ENCODE results near the gene SOX1.

SOX1 gene

DNA sequence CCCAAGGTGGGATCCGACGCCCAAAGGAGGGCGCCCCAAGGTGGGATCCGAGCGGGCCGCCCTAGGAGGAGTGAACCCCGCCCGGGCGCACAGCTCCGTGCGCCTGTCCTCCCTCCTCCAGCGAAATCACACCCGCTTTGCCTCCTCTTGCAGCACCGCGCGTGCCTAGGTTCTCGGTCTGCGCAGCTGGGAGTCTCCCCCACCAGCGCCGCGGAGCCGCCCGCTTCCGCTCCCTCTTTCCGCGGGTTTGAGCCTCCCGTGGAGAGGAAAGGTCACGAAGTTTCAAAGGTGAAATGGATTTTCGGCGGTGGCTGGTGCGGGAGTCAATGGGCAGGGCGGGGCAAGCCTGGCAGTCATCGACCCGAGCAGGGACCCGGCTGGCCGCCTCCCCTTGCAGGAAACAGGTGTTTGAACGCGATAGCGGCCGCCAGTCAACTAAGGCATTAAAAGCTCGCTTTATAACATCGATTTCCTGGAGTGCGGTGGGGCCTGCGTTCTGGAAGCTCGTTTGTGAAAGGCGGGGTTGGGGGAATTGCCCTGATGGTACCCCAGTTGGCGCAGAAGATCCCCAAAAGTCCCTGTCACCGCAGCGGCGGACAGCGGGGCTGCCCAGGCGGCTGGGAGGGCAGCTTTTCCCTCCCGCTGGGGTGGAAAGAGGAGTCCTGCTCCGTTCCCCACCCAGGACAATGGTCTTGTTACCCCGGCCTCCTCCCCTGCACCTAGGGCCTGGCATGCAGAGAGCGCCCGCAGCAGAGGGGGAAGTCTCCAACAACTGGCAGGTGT, 9.0 kb upstream of the SOX1 start:
- in situ Hi-C loops (cut with HindIII; ENCODE audit: low sequenced_read_pairs): no loop called here
- DNase-seq (ENCODE audit: low read depth): no peak
- TF ChIP-seq, protein P1, sequence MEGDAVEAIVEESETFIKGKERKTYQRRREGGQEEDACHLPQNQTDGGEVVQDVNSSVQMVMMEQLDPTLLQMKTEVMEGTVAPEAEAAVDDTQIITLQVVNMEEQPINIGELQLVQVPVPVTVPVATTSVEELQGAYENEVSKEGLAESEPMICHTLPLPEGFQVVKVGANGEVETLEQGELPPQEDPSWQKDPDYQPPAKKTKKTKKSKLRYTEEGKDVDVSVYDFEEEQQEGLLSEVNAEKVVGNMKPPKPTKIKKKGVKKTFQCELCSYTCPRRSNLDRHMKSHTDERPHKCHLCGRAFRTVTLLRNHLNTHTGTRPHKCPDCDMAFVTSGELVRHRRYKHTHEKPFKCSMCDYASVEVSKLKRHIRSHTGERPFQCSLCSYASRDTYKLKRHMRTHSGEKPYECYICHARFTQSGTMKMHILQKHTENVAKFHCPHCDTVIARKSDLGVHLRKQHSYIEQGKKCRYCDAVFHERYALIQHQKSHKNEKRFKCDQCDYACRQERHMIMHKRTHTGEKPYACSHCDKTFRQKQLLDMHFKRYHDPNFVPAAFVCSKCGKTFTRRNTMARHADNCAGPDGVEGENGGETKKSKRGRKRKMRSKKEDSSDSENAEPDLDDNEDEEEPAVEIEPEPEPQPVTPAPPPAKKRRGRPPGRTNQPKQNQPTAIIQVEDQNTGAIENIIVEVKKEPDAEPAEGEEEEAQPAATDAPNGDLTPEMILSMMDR (IDR thresholded peaks at IDR 0.05; ENCODE audit: low read depth, low read length, missing control alignments): no peak
- no peak overlapping the region for H3K4me3 ChIP-seq (ENCODE audit: low read depth, low read length)

DNA sequence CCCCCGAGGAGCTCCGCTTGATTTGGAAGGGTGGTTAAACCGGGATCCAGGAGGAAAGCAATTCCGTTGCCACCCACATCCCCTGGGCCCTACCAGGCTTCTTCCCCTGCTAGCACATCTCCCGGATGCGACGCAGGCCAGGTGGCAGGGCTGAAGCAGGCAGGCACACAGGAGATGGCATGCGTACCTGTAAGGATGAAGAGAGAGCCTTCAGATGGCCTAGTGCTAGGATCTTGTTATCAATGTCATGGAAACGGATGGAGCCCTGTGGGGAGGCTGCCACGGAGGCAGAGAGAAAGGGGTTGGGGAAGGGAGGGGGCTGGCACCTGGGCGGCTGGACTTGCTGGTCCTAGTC, 8.5 kb upstream of the SOX1 start:
- no peak overlapping the region for H3K4me3 ChIP-seq (ENCODE audit: low read depth, low read length)
- TF ChIP-seq, protein P1 (IDR thresholded peaks at IDR 0.05; ENCODE audit: low read depth, low read length, missing control alignments): no peak
- in situ Hi-C loops (cut with HindIII; ENCODE audit: low sequenced_read_pairs): no loop called here

DNA sequence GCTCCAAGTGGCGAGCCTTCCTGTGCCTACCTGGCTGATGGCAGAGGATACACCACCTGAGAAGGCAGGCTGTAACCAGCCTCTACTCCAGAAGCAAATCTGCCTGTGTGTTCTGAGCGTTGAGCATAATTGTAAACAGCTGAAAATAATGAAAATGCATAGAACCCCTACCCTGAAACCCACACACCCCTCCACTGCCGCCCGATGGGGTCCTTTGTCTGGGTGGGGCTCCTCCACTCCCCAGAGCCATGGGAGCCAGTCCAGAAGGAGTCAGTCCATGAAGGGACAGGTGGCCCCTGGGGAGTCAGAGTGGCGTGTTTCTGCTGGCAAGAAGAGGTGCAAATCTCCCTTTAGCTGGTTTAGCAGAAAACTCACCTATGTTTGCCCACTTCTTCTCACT, 8.0 kb upstream of the SOX1 start:
- no peak for DNase-seq (ENCODE audit: low read depth)
- H3K4me3 ChIP-seq (ENCODE audit: low read depth, low read length): no peak overlapping the region
- in situ Hi-C loops (cut with HindIII; ENCODE audit: low sequenced_read_pairs): no loop called here
- TF ChIP-seq, protein P1 (IDR thresholded peaks at IDR 0.05; ENCODE audit: low read depth, low read length, missing control alignments): no peak

More for the DNA sequence above, 8.5 kb upstream of the SOX1 start:
- DNase-seq (ENCODE audit: low read depth): no peak

DNA sequence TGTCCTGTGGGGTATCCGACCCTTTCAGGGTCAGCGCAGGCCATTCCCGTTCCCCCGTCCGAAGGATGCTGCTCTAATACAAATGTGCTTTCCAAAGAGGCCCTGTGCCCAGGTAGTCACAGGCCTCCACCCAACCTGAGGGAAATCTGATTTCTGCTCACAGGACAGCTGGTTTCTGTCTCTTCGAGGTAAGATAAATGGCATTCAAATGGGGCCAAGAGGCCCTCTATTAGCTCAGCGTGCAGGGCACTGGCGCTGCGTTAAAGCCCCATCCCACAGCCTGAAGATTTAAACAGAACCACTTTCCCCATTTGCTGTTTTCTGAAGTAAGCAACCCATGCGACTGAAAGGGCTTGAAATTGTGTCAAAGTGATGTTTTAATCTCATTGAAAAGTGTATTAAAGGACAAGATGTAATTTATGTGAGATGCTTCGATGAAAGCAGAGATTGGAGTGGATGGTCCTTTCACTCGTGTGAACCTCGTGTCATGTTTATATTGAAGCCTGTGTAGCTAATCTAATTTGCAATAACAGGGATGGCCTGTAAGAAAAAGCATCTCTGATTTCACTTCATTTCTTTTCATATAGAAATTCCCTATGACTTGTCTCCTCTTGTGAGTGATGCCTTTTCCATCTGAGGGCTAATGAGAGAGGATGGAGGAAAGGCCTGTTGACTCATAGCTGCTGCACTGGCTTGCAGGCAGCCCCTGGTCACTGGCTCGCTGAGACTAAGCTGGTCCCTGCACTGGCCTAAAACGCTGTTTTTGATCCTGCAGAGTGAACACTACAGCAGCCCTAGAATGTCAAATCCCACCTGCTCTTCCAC, 7.3 kb upstream of the SOX1 start:
- TF ChIP-seq, protein P1 (IDR thresholded peaks at IDR 0.05; ENCODE audit: low read depth, low read length, missing control alignments): no peak
- H3K4me3 ChIP-seq (ENCODE audit: low read depth, low read length): no peak overlapping the region
- in situ Hi-C loops (cut with HindIII; ENCODE audit: low sequenced_read_pairs): no loop called here
- DNase-seq (ENCODE audit: low read depth): no peak

DNA sequence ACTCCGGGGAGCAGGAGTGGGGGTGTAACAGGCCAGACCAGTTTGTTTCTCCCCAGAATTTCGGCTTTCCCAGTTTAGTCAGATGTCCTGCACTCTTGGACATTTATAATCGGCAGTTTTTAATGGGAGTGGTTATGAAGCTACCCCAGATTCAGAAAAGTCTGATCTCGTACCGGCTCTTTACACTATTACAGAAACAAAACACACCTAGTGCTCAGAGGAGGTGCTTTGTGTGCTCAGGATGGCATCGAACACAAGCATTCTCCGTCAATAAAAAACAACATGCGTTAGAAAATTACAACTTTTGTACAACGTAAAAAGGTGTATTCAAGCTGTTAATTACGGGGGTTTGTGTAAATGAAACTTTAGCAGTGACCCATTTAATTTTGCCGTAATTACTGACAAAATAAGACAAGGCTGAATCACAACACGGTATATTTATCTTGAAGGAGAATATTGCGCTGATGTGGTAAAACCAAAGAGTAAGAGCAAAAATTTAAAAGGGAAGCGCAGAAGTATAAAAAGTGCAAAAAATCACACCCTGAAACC, 6.6 kb upstream of the SOX1 start:
- in situ Hi-C loops (cut with HindIII; ENCODE audit: low sequenced_read_pairs): no loop called here
- TF ChIP-seq, protein P1 (IDR thresholded peaks at IDR 0.05; ENCODE audit: low read depth, low read length, missing control alignments): no peak

DNA sequence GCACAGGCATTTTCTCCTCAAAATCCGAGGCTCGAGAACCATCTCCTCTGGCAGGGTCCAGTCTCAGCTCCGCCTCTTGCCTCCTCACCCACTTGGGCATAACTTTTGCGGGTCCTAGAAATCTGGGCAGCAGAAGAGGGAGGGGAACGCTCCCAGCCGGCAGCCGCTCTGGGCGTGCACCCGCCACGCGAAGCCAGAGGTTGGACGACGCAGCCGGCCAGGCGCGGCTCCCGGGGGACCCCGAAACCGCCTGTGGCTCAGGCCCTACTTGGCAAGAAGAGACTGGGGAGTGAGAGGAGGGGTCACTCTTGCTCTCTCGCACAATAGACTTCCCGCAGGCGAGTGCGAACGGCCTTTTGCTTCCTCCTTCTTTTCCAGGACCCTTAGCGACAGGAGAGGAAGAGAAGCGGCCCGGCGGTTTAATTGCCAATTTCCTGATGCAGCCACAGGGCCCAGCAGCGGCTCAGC, 6.0 kb upstream of the SOX1 start:
- no peak for DNase-seq (ENCODE audit: low read depth)
- in situ Hi-C loops (cut with HindIII; ENCODE audit: low sequenced_read_pairs): no loop called here
- TF ChIP-seq, protein P1 (IDR thresholded peaks at IDR 0.05; ENCODE audit: low read depth, low read length, missing control alignments): no peak
- H3K4me3 ChIP-seq (ENCODE audit: low read depth, low read length): no peak overlapping the region

More for the DNA sequence above, 6.6 kb upstream of the SOX1 start:
- no peak overlapping the region for H3K4me3 ChIP-seq (ENCODE audit: low read depth, low read length)
- no peak for DNase-seq (ENCODE audit: low read depth)
